Uterus (tissue), 4 donors: ENCODE results near the gene NEU4. TPM values are rescaled to one million over a fixed set of nuclear protein-coding genes. Genes with fewer than 3 reads are reported as not detected.
A peak's percentile ranks its signal among the peaks of the same experiment; 100 is the strongest.

Experiments
- DNase-seq, 2 donors: peaks; one replicate each; pipeline ENCODE4 v3.0.0-alpha.2; 2019 to 2020
- H3K27ac ChIP-seq, 2 donors: fragments of 200-600 bp; sonication (generic); 1 replicate in 1 of 2; 2 replicates in 1 of 2; pipeline ENCODE4 v1.5.1; 2016 to 2018
- H3K27me3 ChIP-seq, 2 donors: fragments of 200-600 bp; sonication (generic); one replicate each; pipeline ENCODE4 v1.5.1; 2018 to 2019; ENCODE audit warnings: control low read depth in 1 of 2
- H3K36me3 ChIP-seq, 2 donors: fragments of 200-600 bp; sonication (generic); one replicate each; pipeline ENCODE4 v1.5.1; 2019; ENCODE audit warnings: control low read depth in 1 of 2
- H3K4me1 ChIP-seq, 2 donors: fragments of 200-600 bp; sonication (generic); one replicate each; pipeline ENCODE4 v1.5.1; 2018 to 2019; ENCODE audit warnings: control low read depth in 1 of 2
- H3K4me3 ChIP-seq, 2 donors: fragments of 200-600 bp; sonication (generic); 1 replicate in 1 of 2; 2 replicates in 1 of 2; pipeline ENCODE4 v1.5.1; 2018 to 2019; ENCODE audit warnings: mild to moderate bottlenecking in 1 of 2
- H3K9me3 ChIP-seq, 2 donors: fragments of 200-600 bp; sonication (generic); one replicate each; pipeline ENCODE4 v1.5.1; 2019; ENCODE audit warnings: control low read depth in 1 of 2
- CTCF ChIP-seq, 4 experiments: fragments of 200-600 bp in 2 of 4; fragments of 450-650 bp in 2 of 4; sonication (generic) in 2 of 4; IDR thresholded peaks; one replicate each; pipeline ENCODE4 v1.5.1; 2016 to 2019; ENCODE audit warnings: antibody characterized with exemption in 4 of 4, mild to moderate bottlenecking in 2 of 4, moderate library complexity in 1 of 4
- POLR2A ChIP-seq, 2 donors: fragments of 450-650 bp; IDR thresholded peaks; one replicate each; pipeline ENCODE4 v1.6.1; 2016; ENCODE audit warnings: antibody characterized with exemption in 2 of 2, mild to moderate bottlenecking in 1 of 2, moderate library complexity in 1 of 2
- intact Hi-C: fragments of 100-400 bp; cut with DNase I; formaldehyde crosslinking; loops from one replicate; pipeline ENCODE4 v1.15.1; 2023; ENCODE audit warnings: low total_unique reads
- total RNA-seq, 4 donors: library from RNA; depleted of rRNA in 3 of 4; stranded (reverse); fragments of >200 nt in 3 of 4; gene quantifications; one replicate each; pipeline versions ENCODE4 v1.1.0 to v1.2.4, GENCODE V29; 2014 to 2023
- donor health status: DM: yes; HTN: yes; CAD: no.

NEU4 gene
- total RNA-seq, 4 donors from 2014 or later: 0.21 to 0.29 TPM; not detected in 2

GRCh38 chr2:241768850-241769249 lies 40.1 kb upstream of the NEU4 start:
- Histone ChIP-seq H3K4me3 (no peak overlapping the region), H3K9me3 (no peaks in the 10 kb centered on the region), H3K27me3 (no peaks in the 10 kb centered on the region), H3K36me3 (no peaks in the 10 kb centered on the region), H3K4me1 (no peaks in the 10 kb centered on the region), H3K27ac (no peak overlapping the region)
- TF ChIP-seq CTCF (IDR thresholded peaks at IDR 0.05) (no peak), POLR2A (IDR thresholded peaks at IDR 0.05) (no peak)
- no peak for DNase-seq
- intact Hi-C loops: no loop called here

GRCh38 chr2:241769819-241770184 lies 39.2 kb upstream of the NEU4 start:
- no peak overlapping the region for H3K4me3 ChIP-seq
- H3K9me3 ChIP-seq: no peaks in the 10 kb centered on the region
- H3K27me3 ChIP-seq: peaks cover 0 to 2% of the 10 kb centered on the region in 2 donors
- intact Hi-C loops: no loop called here
- H3K4me1 ChIP-seq: no peaks in the 10 kb centered on the region
- DNase-seq: no peak
- no peak for TF ChIP-seq POLR2A (IDR thresholded peaks at IDR 0.05)
- no peak for TF ChIP-seq CTCF (IDR thresholded peaks at IDR 0.05)
- no peaks in the 10 kb centered on the region for H3K36me3 ChIP-seq
- no peak overlapping the region for H3K27ac ChIP-seq

GRCh38 chr2:241770185-241770935 lies 38.6 kb upstream of the NEU4 start:
- H3K9me3 ChIP-seq: no peaks in the 10 kb centered on the region
- no peak overlapping the region for H3K27ac ChIP-seq
- H3K27me3 ChIP-seq: peaks cover 0 to 4% of the 10 kb centered on the region in 2 donors
- TF ChIP-seq CTCF (IDR thresholded peaks at IDR 0.05) (no peak), POLR2A (IDR thresholded peaks at IDR 0.05) (no peak)
- H3K4me1 ChIP-seq: no peaks in the 10 kb centered on the region
- intact Hi-C loops: no loop called here
- no peaks in the 10 kb centered on the region for H3K36me3 ChIP-seq
- no peak for DNase-seq
- no peak overlapping the region for H3K4me3 ChIP-seq

- TF ChIP-seq CTCF (IDR thresholded peaks at IDR 0.05): no peak
- no peak for TF ChIP-seq POLR2A (IDR thresholded peaks at IDR 0.05)
- Histone ChIP-seq H3K27ac (no peak overlapping the region), H3K4me3 (no peak overlapping the region), H3K4me1 (no peaks in the 10 kb centered on the region), H3K36me3 (no peaks in the 10 kb centered on the region), H3K27me3 (peaks cover 0 to 4% of the 10 kb centered on the region in 2 donors), H3K9me3 (no peaks in the 10 kb centered on the region)
- no peak for DNase-seq
- intact Hi-C loops: no loop called here
Observed at GRCh38 chr2:241770936-241771285, 38.1 kb upstream of the NEU4 start.

DNA sequence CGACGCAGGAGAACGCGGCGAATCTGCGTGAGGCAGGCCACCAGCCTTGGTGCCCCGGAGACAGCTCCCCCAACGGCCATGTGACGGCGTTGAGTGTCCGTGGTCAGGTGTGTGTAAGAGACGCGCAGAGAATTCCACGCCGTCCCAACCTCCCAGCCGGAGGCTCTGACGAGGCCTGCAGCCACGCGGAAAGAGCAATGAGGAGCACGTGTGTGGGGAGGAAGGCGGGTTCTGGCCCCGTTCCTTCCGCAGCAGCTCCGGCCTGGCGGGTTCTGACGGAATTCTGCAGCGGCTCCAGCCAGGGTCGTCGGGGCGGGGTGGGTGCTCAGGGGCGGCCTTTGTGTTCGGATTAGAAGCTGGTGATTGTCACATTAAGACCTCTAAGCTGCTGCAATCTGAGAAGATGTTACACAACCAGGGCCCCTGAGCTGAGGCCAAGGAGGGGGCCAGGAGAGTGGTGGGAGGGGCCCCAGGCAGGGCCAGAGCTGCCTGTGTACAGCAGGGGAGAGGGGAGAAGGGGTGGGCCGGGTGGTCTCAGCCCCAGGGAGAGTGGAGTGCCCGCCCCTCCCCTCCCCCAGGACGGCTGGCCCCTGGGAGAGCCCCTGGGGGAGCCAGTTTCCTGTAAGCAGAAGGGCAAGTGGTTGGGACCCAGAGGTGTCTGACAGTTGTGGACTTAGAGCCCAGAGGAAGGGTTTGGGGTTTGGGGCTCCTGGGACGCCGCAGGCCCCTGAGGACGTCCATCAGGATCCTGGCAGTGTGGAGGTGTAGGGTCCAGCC lies 37.5 kb upstream of the NEU4 start:
- H3K4me1 ChIP-seq: no peaks in the 10 kb centered on the region
- peak overlapping the region in 1 of 2 donors; percentile 8 for H3K27ac ChIP-seq
- no peak overlapping the region for H3K4me3 ChIP-seq
- TF ChIP-seq CTCF (IDR thresholded peaks at IDR 0.05): no peak
- peak; percentile 63 to 81 for DNase-seq
- intact Hi-C loops: no loop called here
- H3K9me3 ChIP-seq: no peaks in the 10 kb centered on the region
- H3K36me3 ChIP-seq: no peaks in the 10 kb centered on the region
- H3K27me3 ChIP-seq: peaks cover 0 to 4% of the 10 kb centered on the region in 2 donors
